ENCODE measurements around the gene SERGEF. TPM values are rescaled to one million over a fixed set of nuclear protein-coding genes. Genes with fewer than 3 reads are reported as not detected.
A peak's percentile ranks its signal among the peaks of the same experiment; 100 is the strongest.

The SERGEF gene
- total RNA-seq, 1 experiment from 2014 or later = 31.4 TPM

DNA sequence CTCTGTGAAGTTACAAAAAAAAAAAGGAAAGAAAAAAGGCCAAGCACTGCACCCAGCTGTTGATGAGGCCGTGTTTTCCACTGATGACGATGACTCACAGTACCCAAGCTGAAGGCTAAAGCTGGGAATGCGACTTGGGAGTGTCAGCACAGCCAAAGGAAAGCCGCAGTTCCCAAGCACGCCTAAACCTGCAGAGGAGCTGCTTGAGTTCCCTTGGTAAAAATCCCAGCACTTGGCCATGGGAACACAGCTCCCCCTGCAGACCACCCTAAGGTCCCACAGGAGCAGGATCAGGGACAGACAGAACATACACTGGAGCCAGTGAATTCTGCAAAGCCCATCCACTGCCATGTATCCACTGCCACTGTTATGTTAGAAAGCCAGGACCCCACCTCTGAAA is 39.9 kb downstream of the SERGEF start:
- H3K4ac ChIP-seq (ENCODE audit: low read depth, low read length) = no peak overlapping the region
- no peak overlapping the region for H4K91ac ChIP-seq (ENCODE audit: insufficient read length, low read depth, low read length)
- H3K27ac ChIP-seq (ENCODE audit: insufficient read length, low read depth, low read length) = no peak overlapping the region
- Mint-ChIP-seq H3K4me3 (no peak overlapping the region), H3K36me3 (ENCODE audit: insufficient read depth in 1 of 3, low read depth in 3 of 3) (peaks cover 20 to 21% (median 20%) of the 10 kb centered on the region in 3 experiments), H3K9me3 (peaks cover 0 to 4% of the 10 kb centered on the region in 2 experiments; a peak in 1 of 5 replicates), H3K27ac (no peak overlapping the region), H3K27me3 (ENCODE audit: low read depth) (no peaks in the 10 kb centered on the region; the same call in 1 of the 2 replicates), H3K4me1 (peaks cover 3 to 4% of the 10 kb centered on the region in 2 experiments; a peak in 2 of 4 replicates)
- H3K23ac ChIP-seq (ENCODE audit: insufficient read length, low read depth, low read length) = no peak overlapping the region
- H2BK15ac ChIP-seq (ENCODE audit: low read depth, low read length) = no peak overlapping the region
- H3K27me3 ChIP-seq (ENCODE audit: insufficient read depth, low read length) = no peaks in the 10 kb centered on the region
- H3K9ac ChIP-seq (ENCODE audit: extremely low read depth, insufficient read length, low read length) = no peak overlapping the region
- H3K79me2 ChIP-seq (ENCODE audit: insufficient read depth, low read length) = no peaks in the 10 kb centered on the region
- H3K14ac ChIP-seq (ENCODE audit: insufficient read depth, low read length) = no peak overlapping the region
- no peak overlapping the region for H2AFZ ChIP-seq (ENCODE audit: low read length)
- H4K8ac ChIP-seq (replicated peaks; ENCODE audit: insufficient read length, low read depth, low read length) = no peak overlapping the region
- WGBS (ENCODE audit: extremely low coverage, insufficient read length, low lambda C conversion rate) = no CpG with 5 or more reads among the region's 5 CpGs
- H3K4me2 ChIP-seq (ENCODE audit: insufficient read depth, insufficient read length, low read length) = no peak overlapping the region
- no peak overlapping the region for H2BK20ac ChIP-seq (ENCODE audit: low read depth, low read length, poor library complexity, severe bottlenecking)
- H4K5ac ChIP-seq (ENCODE audit: insufficient read length, low read depth, low read length) = no peak overlapping the region
- H2BK120ac ChIP-seq (ENCODE audit: low read depth, low read length, poor library complexity, severe bottlenecking) = no peak overlapping the region
- no peak overlapping the region for H2BK12ac ChIP-seq (ENCODE audit: insufficient read length, low read depth, low read length)
- no peak overlapping the region for H2BK5ac ChIP-seq (ENCODE audit: insufficient read length, low read length)
- H3K9me3 ChIP-seq (ENCODE audit: control insufficient read depth, low read depth, low read length) = no peaks in the 10 kb centered on the region
- H3T11ph ChIP-seq (ENCODE audit: low read length) = no peak overlapping the region
- no peaks in the 10 kb centered on the region for H4K20me1 ChIP-seq (ENCODE audit: control insufficient read depth, insufficient read depth, insufficient read length)
- no peak overlapping the region for H3K18ac ChIP-seq (ENCODE audit: insufficient read length, low read depth, low read length)
- H3K23me2 ChIP-seq (ENCODE audit: insufficient read length, low read depth, low read length, poor library complexity, severe bottlenecking) = no peaks in the 10 kb centered on the region
- no peak overlapping the region for H3K56ac ChIP-seq (ENCODE audit: insufficient read length, low read depth, low read length)
- TF ChIP-seq, protein P1, sequence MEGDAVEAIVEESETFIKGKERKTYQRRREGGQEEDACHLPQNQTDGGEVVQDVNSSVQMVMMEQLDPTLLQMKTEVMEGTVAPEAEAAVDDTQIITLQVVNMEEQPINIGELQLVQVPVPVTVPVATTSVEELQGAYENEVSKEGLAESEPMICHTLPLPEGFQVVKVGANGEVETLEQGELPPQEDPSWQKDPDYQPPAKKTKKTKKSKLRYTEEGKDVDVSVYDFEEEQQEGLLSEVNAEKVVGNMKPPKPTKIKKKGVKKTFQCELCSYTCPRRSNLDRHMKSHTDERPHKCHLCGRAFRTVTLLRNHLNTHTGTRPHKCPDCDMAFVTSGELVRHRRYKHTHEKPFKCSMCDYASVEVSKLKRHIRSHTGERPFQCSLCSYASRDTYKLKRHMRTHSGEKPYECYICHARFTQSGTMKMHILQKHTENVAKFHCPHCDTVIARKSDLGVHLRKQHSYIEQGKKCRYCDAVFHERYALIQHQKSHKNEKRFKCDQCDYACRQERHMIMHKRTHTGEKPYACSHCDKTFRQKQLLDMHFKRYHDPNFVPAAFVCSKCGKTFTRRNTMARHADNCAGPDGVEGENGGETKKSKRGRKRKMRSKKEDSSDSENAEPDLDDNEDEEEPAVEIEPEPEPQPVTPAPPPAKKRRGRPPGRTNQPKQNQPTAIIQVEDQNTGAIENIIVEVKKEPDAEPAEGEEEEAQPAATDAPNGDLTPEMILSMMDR (conservative IDR thresholded peaks at IDR 0.05) = peak; percentile 83
- H2AK5ac ChIP-seq (ENCODE audit: insufficient read length, low read length) = no peak overlapping the region
- DNase-seq = peak; percentile 86
- no peaks in the 10 kb centered on the region for H3K79me1 ChIP-seq (ENCODE audit: insufficient read depth, low read depth, low read length, poor library complexity, severe bottlenecking)
- no peaks in the 10 kb centered on the region for H3K4me1 ChIP-seq (ENCODE audit: insufficient read depth, low read length)
